ENCODE measurements around the gene TXNL1. TPM values are rescaled to one million over a fixed set of nuclear protein-coding genes. Genes with fewer than 3 reads are reported as not detected.

Gene TXNL1
- polyA plus RNA-seq, 1 of the 3 experiments (the other 2 are of a cell fraction) = 39.7 TPM

GRCh38 chr18:56556907-56557306 lies 81.5 kb downstream of the TXNL1 start:
- H3K27me3 ChIP-seq (ENCODE audit: insufficient read depth) = no peaks in the 10 kb centered on the region
- H4K20me1 ChIP-seq (ENCODE audit: insufficient read depth) = no peaks in the 10 kb centered on the region
- no peaks in the 10 kb centered on the region for H3F3A ChIP-seq (replicated peaks; ENCODE audit: insufficient read depth)
- H3K79me2 ChIP-seq (ENCODE audit: insufficient read depth) = no peaks in the 10 kb centered on the region
- POLR2A ChIA-PET = no interaction called here
- H3K4me2 ChIP-seq = no peak overlapping the region
- CTCF ChIA-PET = no interaction called here
- H3K36me3 ChIP-seq (replicated peaks in 1 of 2; ENCODE audit: control insufficient read depth in 1 of 2, insufficient read depth in 2 of 2, low read length in 1 of 2) = no peaks in the 10 kb centered on the region
- H3K9me2 ChIP-seq = no peaks in the 10 kb centered on the region
- H3K4me1 ChIP-seq (ENCODE audit: control insufficient read depth in 1 of 2, insufficient read depth in 2 of 2, low read depth in 1 of 2, low read length in 1 of 2) = no peaks in the 10 kb centered on the region
- DNase-seq = no peak
- no peak overlapping the region for H3K27ac ChIP-seq (ENCODE audit: low read depth in 2 of 2, low read length in 1 of 2)
- no peak overlapping the region for H3K4me3 ChIP-seq (ENCODE audit: low read depth in 2 of 2, low read length in 1 of 2)
- H2AFZ ChIP-seq (ENCODE audit: low read depth) = no peak overlapping the region
- H3K9ac ChIP-seq = no peak overlapping the region
- TF ChIP-seq JUND (IDR thresholded peaks at IDR 0.05) (no peak), MXI1 (IDR thresholded peaks at IDR 0.05; ENCODE audit: low read depth, low read length) (no peak), FOXJ3 (CRISPR knock-in tag; IDR thresholded peaks at IDR 0.05) (no peak), CTCF (IDR thresholded peaks at IDR 0.05) (no peak), MAX (IDR thresholded peaks at IDR 0.05; ENCODE audit: low read depth) (no peak), FOXM1 (IDR thresholded peaks at IDR 0.05; ENCODE audit: low read depth) (no peak), MEF2A (IDR thresholded peaks at IDR 0.05; ENCODE audit: borderline replicate concordance, low read depth) (no peak), RXRA (IDR thresholded peaks at IDR 0.05; ENCODE audit: borderline replicate concordance, low read depth) (no peak), RCOR1 (IDR thresholded peaks at IDR 0.05; ENCODE audit: low read length) (no peak), FOSL2 (IDR thresholded peaks at IDR 0.05; ENCODE audit: borderline replicate concordance, low read depth) (no peak), TCF12 (IDR thresholded peaks at IDR 0.05) (no peak), IRF3 (IDR thresholded peaks at IDR 0.05; ENCODE audit: low read depth, low read length) (no peak), NRF1 (IDR thresholded peaks at IDR 0.05; ENCODE audit: low read depth, low read length) (no peak), TEAD4 (IDR thresholded peaks at IDR 0.05; ENCODE audit: borderline replicate concordance, insufficient read depth) (no peak), ELF1 (IDR thresholded peaks at IDR 0.05) (no peak)
- 53% methylated on average over 1 of the region's 1 CpG for WGBS (ENCODE audit: low lambda C conversion rate)
- H3K9me3 ChIP-seq = no peaks in the 10 kb centered on the region

- no peak overlapping the region for H3K4me3 ChIP-seq (ENCODE audit: low read depth in 2 of 2, low read length in 1 of 2)
- ChIA-PET CTCF (interaction anchor here (2.0 kb wide), 1 partner anchor 17 kb away, joined by 5 read pairs; no protein-coding TSS in a partner anchor), POLR2A (interaction anchor here (0.6 kb wide), 1 partner anchor 214 kb away, joined by 3 read pairs; no protein-coding TSS in a partner anchor)
- H3K9me2 ChIP-seq = no peaks in the 10 kb centered on the region
- no peak overlapping the region for H3K9ac ChIP-seq
- 62% methylated on average over 4 of the region's 4 CpGs for WGBS (ENCODE audit: low lambda C conversion rate)
- no peak overlapping the region for H3K4me2 ChIP-seq
- no peak for DNase-seq
- no peaks in the 10 kb centered on the region for H3K36me3 ChIP-seq (replicated peaks in 1 of 2; ENCODE audit: control insufficient read depth in 1 of 2, insufficient read depth in 2 of 2, low read length in 1 of 2)
- H3K9me3 ChIP-seq = no peaks in the 10 kb centered on the region
- H2AFZ ChIP-seq (ENCODE audit: low read depth) = no peak overlapping the region
- no peak for TF ChIP-seq USF1 (IDR thresholded peaks at IDR 0.05; ENCODE audit: borderline replicate concordance, low read depth)
- TF ChIP-seq USF2 (IDR thresholded peaks at IDR 0.05; ENCODE audit: borderline replicate concordance, low read depth, low read length) = no peak
- H4K20me1 ChIP-seq (ENCODE audit: insufficient read depth) = no peaks in the 10 kb centered on the region
- H3K27ac ChIP-seq (ENCODE audit: low read depth in 2 of 2, low read length in 1 of 2) = no peak overlapping the region
- H3F3A ChIP-seq (replicated peaks; ENCODE audit: insufficient read depth) = no peaks in the 10 kb centered on the region
- H3K27me3 ChIP-seq (ENCODE audit: insufficient read depth) = no peaks in the 10 kb centered on the region
- no peaks in the 10 kb centered on the region for H3K79me2 ChIP-seq (ENCODE audit: insufficient read depth)
- no peaks in the 10 kb centered on the region for H3K4me1 ChIP-seq (ENCODE audit: control insufficient read depth in 1 of 2, insufficient read depth in 2 of 2, low read depth in 1 of 2, low read length in 1 of 2)
These were observed 88.3 kb downstream of the TXNL1 start for GRCh38 chr18:56550121-56550520.

All from SK-N-SH (cell line).